ENCODE data around the gene ELAVL4. TPM values are rescaled to one million over a fixed set of nuclear protein-coding genes. Genes with fewer than 3 reads are reported as not detected.

The ELAVL4 gene
- polyA plus RNA-seq, 1 experiment, result not detected

- Histone ChIP-seq H3K9me3 (ENCODE audit: control insufficient read depth, insufficient read depth, low read length) (no peaks in the 10 kb centered on the region; the same call in 1 of the 2 replicates), H3K27ac (ENCODE audit: low read depth, low read length) (no peak overlapping the region), H3K4me3 (ENCODE audit: low read depth, low read length) (no peak overlapping the region), H3K27me3 (ENCODE audit: control insufficient read depth, insufficient read depth, low read length) (no peaks in the 10 kb centered on the region)
- CTCF ChIA-PET, result no interaction called here
- TF ChIP-seq CTCF (IDR thresholded peaks at IDR 0.05; ENCODE audit: low read depth, low read length), result no peak
- POLR2A ChIA-PET, result no interaction called here
- no peak for DNase-seq (ENCODE audit: low read depth, low spot score)
Measured at GRCh38 chr1:50179639-50180038, 70.9 kb downstream of the ELAVL4 start.

GRCh38 chr1:50180367-50180766 lies 71.6 kb downstream of the ELAVL4 start:
- CTCF ChIA-PET, result no interaction called here
- H3K4me3 ChIP-seq (ENCODE audit: low read depth, low read length), result no peak overlapping the region
- no peaks in the 10 kb centered on the region; the same call in 1 of the 2 replicates for H3K9me3 ChIP-seq (ENCODE audit: control insufficient read depth, insufficient read depth, low read length)
- H3K27ac ChIP-seq (ENCODE audit: low read depth, low read length), result no peak overlapping the region
- H3K27me3 ChIP-seq (ENCODE audit: control insufficient read depth, insufficient read depth, low read length), result no peaks in the 10 kb centered on the region
- no peak for DNase-seq (ENCODE audit: low read depth, low spot score)
- TF ChIP-seq CTCF (IDR thresholded peaks at IDR 0.05; ENCODE audit: low read depth, low read length), result no peak
- POLR2A ChIA-PET, result no interaction called here

GRCh38 chr1:50181027-50181663 lies 72.4 kb downstream of the ELAVL4 start:
- TF ChIP-seq CTCF (IDR thresholded peaks at IDR 0.05; ENCODE audit: low read depth, low read length), result no peak
- no peaks in the 10 kb centered on the region; the same call in 1 of the 2 replicates for H3K9me3 ChIP-seq (ENCODE audit: control insufficient read depth, insufficient read depth, low read length)
- no peak for DNase-seq (ENCODE audit: low read depth, low spot score)
- no peaks in the 10 kb centered on the region for H3K27me3 ChIP-seq (ENCODE audit: control insufficient read depth, insufficient read depth, low read length)
- CTCF ChIA-PET, result no interaction called here
- POLR2A ChIA-PET, result no interaction called here
- no peak overlapping the region for H3K4me3 ChIP-seq (ENCODE audit: low read depth, low read length)
- no peak overlapping the region for H3K27ac ChIP-seq (ENCODE audit: low read depth, low read length)

GRCh38 chr1:50183378-50184133 lies 74.8 kb downstream of the ELAVL4 start:
- no peaks in the 10 kb centered on the region for H3K27me3 ChIP-seq (ENCODE audit: control insufficient read depth, insufficient read depth, low read length)
- H3K4me3 ChIP-seq (ENCODE audit: low read depth, low read length), result no peak overlapping the region
- H3K9me3 ChIP-seq (ENCODE audit: control insufficient read depth, insufficient read depth, low read length), result no peaks in the 10 kb centered on the region; the same call in 1 of the 2 replicates
- CTCF ChIA-PET, result no interaction called here
- POLR2A ChIA-PET, result no interaction called here
- no peak overlapping the region for H3K27ac ChIP-seq (ENCODE audit: low read depth, low read length)
- TF ChIP-seq CTCF (IDR thresholded peaks at IDR 0.05; ENCODE audit: low read depth, low read length), result no peak
- DNase-seq (ENCODE audit: low read depth, low spot score), result no peak

- DNase-seq (ENCODE audit: low read depth, low spot score), result no peak
- no peak overlapping the region for H3K4me3 ChIP-seq (ENCODE audit: low read depth, low read length)
- TF ChIP-seq CTCF (IDR thresholded peaks at IDR 0.05; ENCODE audit: low read depth, low read length), result no peak
- no peaks in the 10 kb centered on the region for H3K9me3 ChIP-seq (ENCODE audit: control insufficient read depth, insufficient read depth, low read length)
- no peaks in the 10 kb centered on the region for H3K27me3 ChIP-seq (ENCODE audit: control insufficient read depth, insufficient read depth, low read length)
- POLR2A ChIA-PET, result no interaction called here
- no peak overlapping the region for H3K27ac ChIP-seq (ENCODE audit: low read depth, low read length)
- CTCF ChIA-PET, result no interaction called here
Measured at GRCh38 chr1:50189369-50189768, 80.6 kb downstream of the ELAVL4 start.
